GM12801 (cell line): Measurements from ENCODE around the gene LNX1.

Experiments used
- TF ChIP-seq, protein P1 (sequence below): IDR thresholded peaks from one replicate; pipeline ENCODE4 v1.5.1; 2011; ENCODE audit warnings: control low read depth; ENCODE audit not compliant: insufficient read length; ENCODE audit errors: extremely low read depth

Gene LNX1

GRCh38 chr4:53520116-53520515 is 71.2 kb downstream of the LNX1 start:
- TF ChIP-seq, protein P1, sequence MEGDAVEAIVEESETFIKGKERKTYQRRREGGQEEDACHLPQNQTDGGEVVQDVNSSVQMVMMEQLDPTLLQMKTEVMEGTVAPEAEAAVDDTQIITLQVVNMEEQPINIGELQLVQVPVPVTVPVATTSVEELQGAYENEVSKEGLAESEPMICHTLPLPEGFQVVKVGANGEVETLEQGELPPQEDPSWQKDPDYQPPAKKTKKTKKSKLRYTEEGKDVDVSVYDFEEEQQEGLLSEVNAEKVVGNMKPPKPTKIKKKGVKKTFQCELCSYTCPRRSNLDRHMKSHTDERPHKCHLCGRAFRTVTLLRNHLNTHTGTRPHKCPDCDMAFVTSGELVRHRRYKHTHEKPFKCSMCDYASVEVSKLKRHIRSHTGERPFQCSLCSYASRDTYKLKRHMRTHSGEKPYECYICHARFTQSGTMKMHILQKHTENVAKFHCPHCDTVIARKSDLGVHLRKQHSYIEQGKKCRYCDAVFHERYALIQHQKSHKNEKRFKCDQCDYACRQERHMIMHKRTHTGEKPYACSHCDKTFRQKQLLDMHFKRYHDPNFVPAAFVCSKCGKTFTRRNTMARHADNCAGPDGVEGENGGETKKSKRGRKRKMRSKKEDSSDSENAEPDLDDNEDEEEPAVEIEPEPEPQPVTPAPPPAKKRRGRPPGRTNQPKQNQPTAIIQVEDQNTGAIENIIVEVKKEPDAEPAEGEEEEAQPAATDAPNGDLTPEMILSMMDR: no peak

DNA sequence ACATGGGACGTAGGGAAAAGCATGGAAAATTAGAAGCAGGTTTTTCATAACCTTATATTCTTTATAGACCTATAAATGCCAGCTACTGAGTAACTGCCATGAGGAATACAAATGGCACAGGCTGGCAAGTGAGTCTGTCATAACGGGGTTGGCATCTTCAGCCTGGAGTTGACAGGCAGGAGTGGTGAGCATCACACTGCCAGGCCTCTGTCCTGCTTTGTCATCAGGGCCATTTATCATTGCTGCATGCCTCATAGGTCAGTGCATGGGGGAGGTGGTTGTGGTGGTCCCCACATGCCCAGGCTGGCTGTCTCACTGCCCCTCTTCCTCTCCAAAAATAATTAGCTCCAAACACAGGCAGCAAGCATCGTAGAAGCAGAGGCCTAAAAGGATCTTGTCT is 72.5 kb downstream of the LNX1 start:
- TF ChIP-seq, protein P1: no peak

GRCh38 chr4:53515076-53515475 is 76.2 kb downstream of the LNX1 start:
- TF ChIP-seq, protein P1: no peak

DNA sequence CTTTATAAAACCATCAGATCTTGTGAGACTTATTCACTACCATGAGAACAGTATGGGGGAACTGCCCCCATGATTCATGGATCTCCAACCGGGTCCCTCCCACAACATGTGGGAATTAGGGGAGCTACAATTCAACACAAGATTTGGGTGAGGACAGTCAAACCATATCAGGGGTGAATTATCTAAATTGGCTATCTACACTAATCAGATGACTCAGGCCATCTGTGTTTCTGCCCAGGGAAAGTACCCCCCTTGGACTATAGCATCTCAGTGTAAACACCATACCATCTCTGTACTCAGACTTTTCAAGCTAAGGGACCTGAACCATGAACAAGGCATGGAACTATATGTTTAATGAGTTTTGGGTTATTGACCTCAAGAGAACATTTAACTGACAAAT is 76.8 kb downstream of the LNX1 start:
- TF ChIP-seq, protein P1: no peak

- TF ChIP-seq, protein P1: no peak
Measured at GRCh38 chr4:53512608-53513007, 78.7 kb downstream of the LNX1 start.

DNA sequence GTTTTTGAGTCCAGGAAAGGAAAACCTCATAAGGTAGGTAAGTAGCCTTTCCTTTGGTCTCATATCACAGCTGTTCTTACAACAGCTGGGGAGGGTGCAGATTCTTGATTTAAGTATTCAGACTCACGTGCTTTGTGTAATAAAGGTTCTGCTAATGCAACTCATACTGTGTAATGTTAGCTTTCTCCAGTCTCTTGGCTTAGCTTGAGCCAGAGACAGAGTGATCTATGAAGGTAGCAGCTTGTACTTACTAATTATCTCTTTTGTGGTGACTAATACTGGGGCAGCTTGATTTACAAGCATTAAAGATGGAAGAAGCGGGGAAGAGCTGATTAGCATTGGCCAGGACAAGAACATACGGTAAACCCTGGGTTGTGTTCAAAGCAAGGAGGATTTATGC is 80.3 kb downstream of the LNX1 start:
- TF ChIP-seq, protein P1: no peak

GRCh38 chr4:53510321-53510720 is 81.0 kb downstream of the LNX1 start:
- TF ChIP-seq, protein P1: no peak

DNA sequence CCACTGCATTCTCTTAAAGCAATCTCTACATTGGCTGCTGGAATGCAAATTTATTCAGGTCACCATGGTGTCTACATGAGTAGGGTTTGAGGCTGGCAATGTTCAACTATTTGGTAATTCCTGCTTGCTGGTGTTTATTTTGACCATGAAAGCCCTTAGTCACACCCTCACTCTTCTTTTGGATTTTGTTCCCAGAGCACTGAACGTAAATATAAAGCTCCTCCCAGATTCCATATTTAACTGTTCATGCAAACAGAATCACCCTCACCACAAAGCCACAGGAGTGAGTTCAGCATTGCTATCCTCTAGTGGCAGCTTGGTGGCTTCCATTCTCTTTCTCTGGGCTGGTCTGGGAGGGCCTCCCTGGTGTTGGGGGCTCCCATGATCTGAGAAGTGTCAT is 82.8 kb downstream of the LNX1 start:
- TF ChIP-seq, protein P1: no peak
